K562 (cell line): ENCODE results near the gene SLC5A4.

Source experiments
- CSDE1 ChIP-seq, 2 experiments: fragments of 450-650 bp; IDR thresholded peaks; 2 replicates each; pipeline ENCODE4 v1.6.1; 2016; ENCODE audit warnings: mild to moderate bottlenecking in 1 of 2
- PURB ChIP-seq: sonication (generic); formaldehyde crosslinking; IDR thresholded peaks from 2 replicates; pipeline ENCODE4 v1.9.0; 2021; ENCODE audit warnings: low read depth, mild to moderate bottlenecking, missing genetic modification reagents
- RAD21 ChIP-seq, 2 experiments: fragments of 250-450 bp in 1 of 2; fragments of 450-650 bp in 1 of 2; sonication (Bioruptor Pico) in 1 of 2; formaldehyde crosslinking in 1 of 2; IDR thresholded peaks in 1 of 2; conservative IDR thresholded peaks in 1 of 2; 2 replicates each; pipeline versions ENCODE4 v1.4.0 to v1.8.0; 2020 to 2022; ENCODE audit warnings: mild to moderate bottlenecking in 2 of 2, moderate library complexity in 1 of 2

DNA sequence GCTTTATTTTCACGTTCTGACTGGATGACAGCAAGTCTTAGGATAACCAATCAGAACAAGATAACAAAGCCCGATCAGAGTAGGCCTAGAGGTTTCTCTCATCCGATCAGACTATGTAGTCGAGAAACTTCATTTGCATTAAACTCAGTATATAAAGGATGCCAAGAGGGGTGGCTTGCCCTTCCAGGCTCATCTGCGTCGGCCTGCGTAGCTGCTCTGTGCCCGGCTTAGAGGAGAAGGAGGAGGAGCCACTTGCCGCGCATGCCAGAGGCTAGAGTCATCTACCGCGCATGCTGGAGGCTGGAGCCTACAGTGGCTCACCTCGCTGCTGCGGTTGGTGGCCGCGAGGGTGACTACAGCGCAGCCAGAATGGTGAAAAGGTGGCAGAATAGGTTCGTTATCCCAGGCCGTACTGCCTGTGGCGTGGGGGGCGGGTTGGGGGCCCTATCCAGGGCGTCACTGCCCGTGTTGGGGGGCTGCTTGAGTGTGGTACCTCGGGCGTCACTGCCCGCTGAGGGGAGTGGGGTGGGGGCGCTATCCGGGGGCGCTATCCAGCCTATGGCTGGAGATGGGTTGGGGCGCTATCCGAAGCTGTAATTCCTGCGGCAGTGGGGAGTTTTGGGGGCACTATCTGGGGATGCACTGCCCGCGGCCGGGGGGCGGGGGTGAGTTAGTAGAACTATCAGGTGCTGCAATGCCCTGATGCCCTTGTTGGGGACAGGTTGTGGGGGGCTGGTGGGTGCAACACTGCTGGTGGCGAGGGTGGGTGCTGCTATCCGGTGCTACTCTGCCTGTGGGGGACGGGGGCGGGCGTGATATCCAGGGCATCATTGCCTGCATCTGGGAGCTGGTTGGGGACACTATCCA is 50.1 kb downstream of the SLC5A4 start, which contains the start of gene RFPL2:
- no peak for TF ChIP-seq PURB
- no peak for TF ChIP-seq CSDE1 (IDR thresholded peaks at IDR 0.05)
- TF ChIP-seq RAD21 (CRISPR knock-in tag; conservative IDR thresholded peaks at IDR 0.05 in 1 of 2, IDR thresholded peaks at IDR 0.05 in 1 of 2), result no peak
